Stimulated activated CD8-positive, alpha-beta memory T cell treated with anti-CD3 and anti-CD28 coated beads, Interleukin-7, amount 100 ng/mL, for 24 hours (primary cell): ENCODE results near the gene KYAT1.

ENCODE experiments used
- DNase-seq: peaks from one replicate; pipeline ENCODE4 v3.0.0-alpha.2; 2020; ENCODE audit warnings: low read depth

Gene KYAT1

DNA sequence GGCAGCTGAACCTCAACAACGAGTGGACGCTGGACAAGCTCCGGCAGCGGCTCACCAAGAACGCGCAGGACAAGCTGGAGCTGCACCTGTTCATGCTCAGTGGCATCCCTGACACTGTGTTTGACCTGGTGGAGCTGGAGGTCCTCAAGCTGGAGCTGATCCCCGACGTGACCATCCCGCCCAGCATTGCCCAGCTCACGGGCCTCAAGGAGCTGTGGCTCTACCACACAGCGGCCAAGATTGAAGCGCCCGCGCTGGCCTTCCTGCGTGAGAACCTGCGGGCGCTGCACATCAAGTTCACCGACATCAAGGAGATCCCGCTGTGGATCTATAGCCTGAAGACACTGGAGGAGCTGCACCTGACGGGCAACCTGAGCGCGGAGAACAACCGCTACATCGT lies 26.6 kb upstream of the KYAT1 start:
- DNase-seq: no peak

DNA sequence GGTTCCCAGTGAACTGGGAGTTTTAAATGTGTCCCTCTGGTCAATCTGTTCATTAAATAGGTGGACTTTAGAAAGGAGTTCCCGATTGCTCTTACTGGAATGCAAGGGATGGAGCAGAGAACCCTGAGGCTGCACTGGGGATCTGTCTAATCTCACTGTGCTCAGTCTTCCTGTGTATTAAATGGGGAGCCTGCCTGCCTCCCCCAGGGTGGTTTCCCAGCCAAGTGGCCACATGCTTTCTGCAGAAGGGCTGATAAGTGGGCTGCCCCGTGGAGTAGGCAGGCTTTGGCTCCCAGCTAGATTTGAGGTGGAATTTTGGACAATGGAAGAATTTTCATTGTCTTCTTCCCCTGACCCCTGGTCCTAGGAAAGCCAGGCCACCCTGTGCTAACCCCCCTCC lies 25.0 kb upstream of the KYAT1 start:
- no peak for DNase-seq

DNA sequence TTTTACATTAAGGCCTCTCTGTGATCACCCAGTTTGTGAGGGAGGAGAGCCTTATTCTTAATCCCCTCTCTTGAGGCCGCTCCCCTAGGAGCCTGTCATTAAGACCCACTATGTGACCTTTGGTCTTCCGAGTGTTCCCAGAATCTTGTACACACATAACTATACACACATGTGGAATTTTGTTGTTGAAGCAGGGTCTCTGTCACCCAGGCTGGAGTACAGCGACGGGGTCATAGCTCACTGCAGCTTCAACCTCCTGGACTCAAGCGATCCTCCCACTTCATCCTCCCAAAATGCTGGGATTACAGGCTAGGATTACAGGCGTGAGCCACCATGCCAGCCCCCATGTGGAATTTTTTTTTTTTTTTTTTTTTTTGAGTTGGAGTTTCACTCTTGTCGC lies 24.2 kb upstream of the KYAT1 start:
- DNase-seq: no peak

DNA sequence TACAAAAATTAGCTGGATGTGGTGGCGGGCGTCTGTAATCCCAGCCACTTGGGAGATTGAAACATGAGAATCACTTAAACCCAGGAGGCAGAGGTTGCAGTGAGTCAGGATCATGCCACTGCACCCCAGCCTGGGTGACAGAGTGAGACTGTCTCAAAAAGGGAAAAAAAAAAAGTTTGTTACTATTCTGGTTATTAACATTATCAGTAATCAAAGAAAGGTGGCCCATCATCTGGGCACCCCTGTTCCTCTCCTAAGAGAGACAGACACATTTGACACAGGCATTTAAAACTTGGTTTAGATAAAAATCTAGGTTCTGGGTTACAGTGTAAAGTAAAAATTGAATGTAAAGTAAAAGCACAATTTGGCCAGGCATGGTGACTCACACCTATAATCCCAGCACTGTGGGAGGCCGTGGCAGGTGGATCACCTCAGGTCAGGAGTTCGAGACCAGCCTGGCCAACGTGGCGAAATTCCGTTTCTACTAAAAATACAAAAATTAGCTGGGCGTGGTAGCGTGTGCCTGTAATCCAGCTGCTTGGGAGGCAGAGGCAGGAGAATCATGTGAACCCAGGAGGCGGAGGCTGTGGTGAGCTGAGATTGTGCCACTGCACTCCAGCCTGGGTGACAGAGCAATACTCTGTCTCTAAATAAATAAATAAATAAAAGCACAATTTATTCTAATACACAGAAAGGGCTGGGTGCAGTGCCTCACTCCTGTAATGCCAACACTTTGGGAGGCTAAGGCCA lies 22.3 kb upstream of the KYAT1 start:
- DNase-seq: no peak

DNA sequence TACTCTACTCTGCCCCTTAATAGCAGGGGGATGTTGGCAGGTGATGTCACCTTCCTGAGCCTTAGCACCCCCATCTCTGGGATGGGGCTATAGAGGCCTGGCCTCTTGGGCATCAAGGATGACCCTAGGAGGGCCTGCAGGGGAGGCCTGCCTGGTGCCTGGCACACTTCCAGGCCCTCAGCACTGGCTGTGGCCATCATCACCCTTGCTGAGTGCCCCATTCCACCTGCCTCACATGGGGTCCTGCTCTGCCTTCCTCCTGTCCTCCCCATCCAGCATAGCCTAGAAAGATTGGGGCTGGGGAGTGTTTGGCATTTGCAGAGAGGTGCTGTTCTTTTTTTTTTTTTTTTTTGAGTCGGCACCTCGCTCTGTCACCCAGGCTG lies 21.3 kb upstream of the KYAT1 start:
- no peak for DNase-seq

DNA sequence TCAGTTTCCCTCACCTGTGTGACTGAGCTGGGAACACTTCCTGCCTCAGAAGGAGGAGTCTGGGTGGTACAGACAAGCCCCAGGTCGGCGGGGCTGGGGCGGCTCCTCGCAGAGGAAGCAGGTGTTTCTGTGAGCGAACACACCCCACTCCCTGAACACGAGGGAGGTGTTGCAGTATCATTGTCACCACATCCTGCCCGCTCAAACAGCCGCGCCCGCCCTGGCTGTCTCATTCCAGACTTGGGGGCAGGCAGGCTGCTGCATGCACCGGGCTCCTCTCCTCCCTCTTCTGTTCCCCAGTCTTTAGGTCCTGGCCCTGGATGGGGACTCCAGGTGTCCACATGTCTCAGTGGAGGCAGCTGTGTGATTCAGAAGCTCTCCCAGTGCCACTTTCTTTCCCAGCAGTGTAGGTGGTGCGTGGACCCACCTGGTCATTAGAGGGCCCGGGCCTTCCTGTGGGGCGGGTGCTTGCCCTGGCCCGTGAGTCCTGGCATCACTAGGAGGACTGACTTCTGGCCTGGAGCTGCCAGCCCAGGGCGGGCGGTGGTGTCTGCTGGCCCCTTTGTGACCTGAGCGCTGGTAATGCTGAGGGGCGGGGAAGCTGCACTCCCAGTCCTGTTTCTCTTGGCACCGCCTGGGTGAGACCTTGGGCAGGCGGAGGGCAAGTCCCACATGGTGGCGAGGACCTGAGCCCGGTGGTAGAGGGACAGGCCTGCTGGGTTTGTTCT lies 20.8 kb upstream of the KYAT1 start:
- peak; percentile 65 for DNase-seq

DNA sequence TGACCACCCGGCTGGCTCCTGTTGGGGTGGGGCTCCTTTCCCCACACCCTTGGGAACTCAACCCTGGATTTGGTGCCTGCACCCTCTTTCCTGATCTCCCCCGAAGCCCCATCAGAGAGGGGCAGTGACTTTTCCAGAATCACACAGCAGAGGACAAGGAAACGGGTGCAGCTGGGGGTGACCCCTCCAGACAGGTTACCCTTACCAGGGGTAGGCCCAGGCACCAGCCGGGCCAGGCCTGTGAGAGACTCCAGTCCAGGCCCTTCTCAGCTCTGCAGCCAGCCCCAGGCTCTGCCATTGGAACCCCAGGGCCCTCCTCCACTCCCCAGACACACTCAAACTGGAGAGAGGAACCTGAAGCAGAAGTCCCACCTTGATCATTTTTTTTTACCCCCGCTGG lies 20.1 kb upstream of the KYAT1 start:
- no peak for DNase-seq

DNA sequence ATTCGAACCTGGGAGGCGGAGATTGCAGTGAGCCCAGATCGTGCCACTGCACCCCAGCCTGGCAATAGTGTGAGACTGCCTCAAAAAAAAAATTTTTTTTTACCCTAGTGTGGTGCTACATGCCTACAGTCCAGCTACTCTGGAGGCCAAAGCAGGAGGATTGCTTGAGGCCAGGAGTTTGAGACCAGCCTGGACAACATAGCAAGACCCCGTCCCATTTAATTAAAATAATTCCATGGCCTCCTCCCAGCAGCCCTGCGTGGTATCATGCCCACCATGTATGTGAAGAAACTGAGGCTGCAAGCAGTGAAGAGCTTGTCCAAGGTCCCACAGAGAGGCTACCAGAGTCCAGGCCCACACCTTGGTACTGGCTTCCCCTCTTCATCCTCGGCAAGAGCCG lies 19.6 kb upstream of the KYAT1 start:
- no peak for DNase-seq

DNA sequence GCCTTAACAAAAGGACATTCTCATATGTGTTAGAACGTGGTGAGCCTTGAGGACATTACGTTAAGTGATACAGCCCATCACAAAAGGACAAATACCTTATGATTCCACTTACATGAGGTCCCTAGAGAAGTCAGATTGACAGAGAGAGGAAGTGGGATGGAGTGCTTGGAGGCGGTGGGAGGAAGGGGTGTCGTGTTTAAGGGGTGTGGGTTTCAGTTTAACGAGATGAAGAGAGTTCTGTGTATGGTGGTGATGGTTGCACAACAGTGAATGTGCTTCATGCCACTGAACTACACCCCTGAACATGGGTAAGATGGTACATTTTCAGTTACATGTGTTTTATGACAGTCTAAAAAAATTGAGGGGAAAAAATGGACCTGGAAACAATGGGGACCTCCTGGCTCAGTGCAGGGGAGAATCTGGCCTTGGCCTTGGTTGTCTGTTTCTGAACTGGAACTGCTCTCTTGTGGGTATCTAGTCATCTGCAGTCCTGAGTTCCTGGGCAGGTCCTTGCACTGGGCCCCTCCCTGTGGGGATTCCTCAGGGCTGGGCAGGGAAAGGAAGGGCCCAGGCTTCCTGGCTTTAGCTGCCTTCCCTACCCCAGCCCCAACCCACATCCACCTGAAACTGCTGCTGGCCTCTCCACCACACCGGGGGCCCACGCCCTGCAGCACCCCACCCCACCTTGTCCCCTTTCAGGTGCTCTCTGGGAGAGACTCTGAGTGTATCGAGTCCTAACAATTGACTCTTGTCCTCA lies 18.0 kb upstream of the KYAT1 start:
- no peak for DNase-seq

DNA sequence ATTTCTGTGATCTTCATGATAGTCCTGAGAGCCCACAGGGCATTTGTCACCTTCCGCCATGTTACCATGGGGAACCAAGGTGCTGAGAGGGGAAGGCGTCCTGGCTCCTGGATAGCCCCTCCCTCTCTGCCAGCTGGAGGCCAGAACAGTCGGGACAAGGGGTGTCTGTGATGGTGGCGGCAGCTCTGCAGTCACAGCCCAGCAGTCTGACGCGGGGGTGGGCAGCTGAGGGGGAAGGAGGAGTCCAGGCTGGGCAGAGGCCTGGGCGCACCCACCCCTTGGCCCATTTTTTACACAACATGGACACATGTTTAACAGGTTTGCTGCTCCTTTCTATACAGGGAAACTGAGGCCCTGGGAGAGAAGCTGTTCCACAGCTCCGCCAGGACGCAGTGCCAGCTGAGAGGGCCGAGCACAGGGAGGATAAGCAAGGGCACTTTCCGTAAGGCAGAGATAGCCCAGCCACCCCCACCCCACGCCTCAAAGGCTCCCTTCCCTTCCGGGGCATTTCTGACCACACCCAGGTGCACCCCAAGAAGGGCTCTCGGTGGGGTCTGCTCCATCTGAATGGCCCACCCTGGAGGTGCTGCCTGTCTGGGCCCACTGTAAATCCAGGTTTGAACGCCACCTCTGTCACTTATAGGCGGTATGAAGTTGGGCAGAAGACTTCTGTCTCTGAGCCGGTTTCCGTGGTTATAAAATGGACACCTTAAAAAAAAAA lies 17.3 kb upstream of the KYAT1 start:
- no peak for DNase-seq

DNA sequence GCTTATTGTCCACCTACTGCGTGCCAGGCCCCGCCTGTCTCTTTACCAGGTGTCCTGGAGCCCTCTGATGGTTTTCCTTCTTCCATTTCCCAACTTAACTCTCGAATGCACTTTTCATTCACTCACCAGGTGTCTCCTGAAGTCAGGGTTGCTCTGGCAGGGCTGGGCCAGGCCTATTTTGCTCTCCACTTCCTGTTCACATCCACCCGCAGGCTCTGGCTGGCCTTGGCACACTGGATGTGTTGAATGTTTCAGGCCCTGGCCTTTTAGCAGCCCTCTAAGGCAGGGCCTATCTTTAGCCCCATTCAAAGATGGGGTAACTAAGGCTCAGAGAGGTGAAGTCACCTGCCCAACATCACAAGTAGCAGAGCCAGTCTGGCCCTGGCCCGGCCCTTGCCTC lies 16.6 kb upstream of the KYAT1 start:
- DNase-seq: no peak

DNA sequence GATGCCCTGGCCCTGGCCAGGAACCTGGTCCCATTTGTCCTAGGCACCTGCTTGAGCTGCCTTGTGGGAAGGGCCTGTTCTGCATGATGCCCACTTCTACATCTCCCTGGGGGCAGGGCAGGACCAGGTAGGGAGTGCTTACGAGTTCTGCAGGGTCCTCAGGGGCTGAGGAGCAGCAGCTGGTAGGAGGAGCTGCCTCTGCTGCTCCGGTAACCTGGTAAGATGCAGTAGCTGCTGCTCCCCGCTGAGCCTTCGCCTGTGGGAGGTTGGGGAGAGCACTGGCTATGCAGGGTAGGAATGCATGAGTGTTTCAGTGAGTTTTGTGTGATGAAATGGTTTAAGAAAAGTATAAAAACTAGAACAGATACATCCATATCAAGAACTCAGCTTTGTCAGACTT lies 13.8 kb upstream of the KYAT1 start:
- DNase-seq: no peak

DNA sequence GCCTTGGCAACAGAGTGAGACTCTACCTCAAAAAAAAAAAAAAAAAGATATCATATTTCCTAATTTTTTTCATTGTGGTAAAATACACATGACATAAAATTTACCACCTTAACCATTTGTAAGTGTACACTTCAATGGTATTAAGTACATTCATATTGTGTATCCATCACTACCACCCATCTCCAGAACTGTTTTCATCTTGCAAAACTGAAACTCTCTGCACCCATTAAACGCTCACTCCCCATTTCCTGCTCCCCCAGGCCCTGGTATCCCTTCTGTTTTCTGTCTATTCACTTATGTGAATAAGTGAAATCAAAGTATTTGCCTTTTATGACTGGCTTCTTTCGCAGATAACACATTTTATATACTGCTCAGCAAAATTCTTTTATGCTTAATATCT lies 13.0 kb upstream of the KYAT1 start:
- no peak for DNase-seq

DNA sequence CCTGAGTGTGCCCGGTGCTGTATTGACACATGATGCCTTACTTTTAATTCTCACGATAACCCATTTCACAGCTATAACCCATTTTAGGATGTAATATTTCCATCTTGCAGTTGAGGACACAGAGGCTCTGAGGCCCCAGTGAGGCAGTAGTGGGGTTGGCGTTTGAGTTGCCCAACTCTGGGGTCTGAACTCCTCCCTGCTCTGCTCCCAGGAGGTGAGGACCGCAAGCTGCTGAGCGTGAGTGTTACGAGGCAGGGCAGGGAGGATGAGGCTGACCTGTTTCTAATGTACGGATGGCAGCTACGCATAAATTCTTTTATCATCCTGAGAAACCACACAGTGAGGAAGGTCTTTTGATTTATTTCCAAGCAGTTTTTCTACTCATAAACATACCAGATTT lies 11.6 kb upstream of the KYAT1 start:
- no peak for DNase-seq

DNA sequence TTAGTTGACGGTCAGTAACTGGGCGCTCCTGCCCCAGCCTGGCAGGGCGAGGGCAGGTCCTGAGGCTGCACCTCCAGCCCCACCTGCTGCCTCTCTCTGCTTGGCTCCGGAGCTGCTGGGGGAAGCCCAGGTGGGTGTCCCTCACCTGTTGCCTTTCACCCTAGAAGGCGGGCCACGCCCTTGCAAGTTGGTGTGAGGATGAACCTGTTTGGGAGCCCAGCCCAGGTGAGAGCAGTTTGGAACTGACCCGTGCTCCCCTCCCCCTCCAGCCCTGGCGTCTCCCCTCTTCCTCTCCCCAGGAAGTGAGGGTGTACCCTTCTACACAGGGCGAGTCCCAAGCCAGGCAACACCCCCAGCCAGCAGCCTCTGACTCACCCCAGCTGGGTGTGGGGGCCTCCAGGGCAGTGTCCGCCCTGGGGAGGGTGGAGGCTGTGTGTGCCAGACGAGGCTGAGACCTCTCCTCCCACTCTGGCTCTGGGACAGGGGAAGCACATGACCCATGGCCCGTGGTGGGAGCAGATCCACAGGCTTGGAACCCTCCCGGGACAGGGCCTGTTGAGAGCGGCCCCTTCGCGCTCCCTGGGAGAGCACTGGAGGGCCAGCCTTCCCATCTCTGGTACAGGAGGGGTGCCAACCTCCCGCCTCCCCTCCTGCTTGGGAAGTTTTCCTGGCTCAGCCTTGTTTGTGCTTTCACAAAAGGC lies 10.6 kb upstream of the KYAT1 start:
- no peak for DNase-seq

DNA sequence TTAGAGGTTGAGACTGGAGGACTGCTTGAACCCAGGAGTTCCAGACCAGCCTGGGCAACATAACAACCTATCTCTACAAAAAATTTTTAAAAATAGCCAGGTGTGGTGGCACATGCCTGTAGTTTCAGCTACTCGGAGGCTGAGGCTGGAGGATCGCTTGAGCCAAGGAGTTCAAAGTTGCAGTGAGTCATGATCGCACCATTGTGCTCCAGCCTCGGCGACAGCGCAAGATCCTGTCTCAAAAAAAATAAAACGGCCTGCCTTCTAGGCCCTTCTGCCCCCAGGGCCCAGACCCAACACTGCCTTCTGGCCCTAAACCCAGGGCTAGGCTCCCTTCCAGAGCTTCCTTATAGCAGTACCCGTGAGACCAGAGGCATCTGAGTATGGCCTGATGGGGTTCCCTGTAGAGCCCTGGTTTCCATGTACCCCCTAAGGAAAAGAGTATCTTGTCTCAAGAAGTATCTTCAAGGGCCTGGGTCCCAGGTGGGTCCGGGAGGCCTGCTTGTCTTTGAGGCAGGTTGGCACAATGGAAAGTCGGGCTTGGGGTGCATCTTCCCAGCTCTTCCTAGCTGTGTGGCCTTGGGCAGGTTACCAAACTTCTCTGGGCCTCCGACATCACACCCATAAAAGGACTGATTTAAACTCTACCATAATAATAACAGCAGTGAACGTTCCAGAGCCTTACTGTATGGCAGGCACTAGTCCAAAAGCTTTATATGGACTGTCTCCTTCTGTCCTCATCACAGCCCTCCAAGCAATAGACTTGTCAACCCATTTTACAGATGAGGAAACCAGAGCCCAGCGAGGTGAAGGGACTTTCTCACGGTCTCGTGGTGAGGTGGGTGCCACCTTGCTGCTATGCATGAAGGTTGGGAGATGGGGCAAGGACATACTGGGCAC lies 9.8 kb upstream of the KYAT1 start:
- DNase-seq: no peak

DNA sequence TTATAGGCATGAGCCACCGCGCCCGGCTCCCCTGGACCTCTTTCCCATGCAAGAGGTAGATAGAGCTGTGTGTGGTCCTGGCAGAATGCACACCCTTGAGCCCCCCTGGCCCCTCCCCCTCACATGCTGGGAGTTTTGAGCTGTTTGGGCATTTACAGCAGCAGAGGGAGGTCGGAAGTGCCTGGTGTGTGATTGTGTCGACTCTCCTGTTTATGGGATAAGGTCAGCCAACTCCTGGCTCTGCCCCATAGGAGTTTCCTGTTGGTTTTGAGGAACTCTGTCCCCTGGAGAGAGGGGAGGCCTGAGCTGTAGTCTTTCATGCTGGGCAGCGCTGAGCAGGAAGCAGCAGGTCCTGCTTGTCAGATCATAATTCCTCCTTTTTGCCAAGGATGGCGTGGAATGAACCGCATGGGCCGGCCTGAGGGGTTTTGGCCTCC lies 6.2 kb upstream of the KYAT1 start:
- no peak for DNase-seq

DNA sequence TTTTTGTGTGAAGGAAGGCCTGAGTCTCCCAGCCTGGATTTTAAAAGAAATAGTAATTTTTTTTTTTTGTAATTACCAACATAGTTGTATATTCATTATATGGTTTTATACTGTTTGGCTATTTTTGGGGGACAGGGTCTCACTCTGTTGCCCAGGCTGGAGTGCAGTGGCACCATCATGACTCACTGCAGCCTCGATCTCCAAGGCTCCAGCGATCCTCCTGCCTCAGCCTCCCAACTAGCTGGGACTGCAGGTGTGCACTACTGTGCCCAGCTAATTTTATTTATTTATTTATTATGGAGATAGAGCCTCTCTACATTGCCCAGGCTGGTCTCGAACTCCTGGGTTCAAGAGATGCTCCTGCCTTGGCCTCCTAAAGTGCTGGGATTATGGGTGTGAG lies 5.3 kb upstream of the KYAT1 start:
- no peak for DNase-seq

DNA sequence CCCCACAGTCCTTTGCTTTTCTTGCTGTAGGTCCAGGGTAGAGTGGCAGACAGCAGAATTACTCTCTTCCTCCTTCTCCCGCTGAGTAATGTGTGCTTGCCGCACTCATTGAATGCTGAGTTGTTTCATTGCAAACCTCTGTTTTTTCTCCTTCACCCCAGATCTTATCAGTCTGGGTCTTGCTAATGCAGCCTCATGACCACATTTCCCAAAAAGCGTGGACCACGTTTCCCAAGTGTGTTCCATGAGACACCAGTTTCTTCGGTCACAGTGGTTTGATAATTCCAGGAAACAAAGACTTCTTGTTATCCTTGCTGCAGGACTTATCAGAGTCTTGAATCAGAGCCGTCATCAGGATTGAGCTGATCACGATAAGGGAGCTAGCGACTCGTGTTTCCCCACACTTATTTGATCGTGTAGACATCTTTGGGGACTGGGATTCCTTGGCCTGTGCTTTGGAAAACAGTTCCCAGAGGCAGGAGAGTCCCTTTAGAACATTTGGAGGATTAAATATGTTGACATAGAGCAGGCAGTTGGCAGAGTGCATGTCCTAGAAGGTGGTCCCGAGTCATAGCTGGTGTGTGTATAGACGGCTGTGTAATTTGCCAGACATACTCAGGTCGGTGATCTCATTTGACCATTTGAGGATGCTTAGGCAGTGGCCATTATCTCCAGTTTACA lies 4.6 kb upstream of the KYAT1 start:
- DNase-seq: no peak

DNA sequence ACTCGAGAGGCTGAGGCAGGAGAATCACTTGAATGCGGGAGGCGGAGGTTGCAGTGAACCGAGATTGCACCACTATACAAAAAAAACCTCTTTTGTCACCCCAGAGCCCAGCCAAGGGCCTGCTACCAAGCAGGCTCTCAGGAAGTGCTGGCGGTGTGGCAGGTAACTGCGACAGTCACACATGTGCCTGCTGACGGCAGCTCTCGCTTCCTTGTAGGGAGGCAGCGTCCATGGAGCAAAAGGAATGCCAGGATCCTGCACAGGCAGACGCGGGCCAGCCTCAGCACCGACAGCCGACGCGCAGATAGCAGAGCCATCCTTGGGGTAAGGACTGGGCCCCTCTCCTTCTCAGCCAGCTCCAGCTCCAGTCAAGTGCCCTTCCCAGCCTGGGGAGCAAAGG lies 4.0 kb upstream of the KYAT1 start:
- DNase-seq: no peak
